Central memory CD4-positive, alpha-beta T cell (primary cell): ENCODE measurements around the gene MAPK1IP1L.

Source experiments
- DNase-seq: peaks from one replicate; pipeline ENCODE4 v3.0.0; 2022

Gene MAPK1IP1L

DNA sequence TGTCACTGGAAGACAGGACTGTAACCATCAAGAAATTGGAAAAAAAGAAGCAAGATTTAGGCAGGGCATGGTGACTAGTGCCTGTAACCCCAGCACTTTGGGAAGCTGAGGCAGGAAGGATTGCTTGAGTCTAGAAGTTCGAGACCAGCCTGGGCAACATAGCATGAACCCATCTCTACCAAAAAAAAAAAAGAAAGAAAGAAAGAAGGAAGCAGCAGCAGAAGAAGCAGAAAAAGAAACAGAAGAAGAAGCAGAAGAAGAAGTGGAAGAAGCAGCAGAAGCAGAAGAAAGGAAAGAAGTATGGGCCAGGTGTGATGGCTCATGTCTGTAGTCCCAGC lies 47.1 kb downstream of the MAPK1IP1L start:
- no peak for DNase-seq

DNA sequence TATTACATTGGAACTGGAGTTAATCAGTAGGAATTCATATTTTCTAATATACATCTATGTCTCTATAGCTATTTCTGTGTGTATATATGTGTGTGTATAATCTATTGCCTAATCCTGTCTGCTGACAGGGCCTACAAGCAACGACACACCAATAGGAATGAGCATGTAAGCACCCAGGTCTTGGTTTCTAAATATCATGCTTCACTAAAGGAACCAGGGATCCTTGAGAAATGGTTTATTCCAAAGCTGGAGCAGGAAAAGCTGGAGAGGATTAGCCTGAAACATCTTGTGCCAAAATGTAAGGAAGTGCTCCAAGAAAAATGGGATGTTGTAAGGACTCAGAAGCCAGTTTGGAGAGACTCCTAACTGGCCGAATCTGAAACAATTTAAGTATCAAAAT lies 48.3 kb downstream of the MAPK1IP1L start:
- DNase-seq, result no peak

DNA sequence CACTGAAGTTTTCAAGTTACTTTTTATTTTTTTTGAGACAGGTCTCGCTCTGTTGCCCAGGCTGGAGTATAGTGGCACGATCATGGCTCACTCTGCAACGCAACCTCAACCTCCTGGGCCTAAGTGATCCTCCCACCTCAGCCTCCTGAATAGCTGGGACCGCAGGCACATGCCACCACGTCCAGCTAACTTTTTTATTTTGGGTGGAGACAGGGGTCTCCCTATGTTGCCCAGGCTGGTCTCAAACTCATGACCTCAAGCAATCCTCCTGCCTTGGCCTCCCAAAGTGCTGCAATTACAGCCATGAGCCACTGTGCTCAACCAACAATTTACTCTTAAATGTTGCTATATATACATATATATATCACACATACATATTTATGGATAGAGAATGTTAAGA lies 50.3 kb downstream of the MAPK1IP1L start:
- no peak for DNase-seq

DNA sequence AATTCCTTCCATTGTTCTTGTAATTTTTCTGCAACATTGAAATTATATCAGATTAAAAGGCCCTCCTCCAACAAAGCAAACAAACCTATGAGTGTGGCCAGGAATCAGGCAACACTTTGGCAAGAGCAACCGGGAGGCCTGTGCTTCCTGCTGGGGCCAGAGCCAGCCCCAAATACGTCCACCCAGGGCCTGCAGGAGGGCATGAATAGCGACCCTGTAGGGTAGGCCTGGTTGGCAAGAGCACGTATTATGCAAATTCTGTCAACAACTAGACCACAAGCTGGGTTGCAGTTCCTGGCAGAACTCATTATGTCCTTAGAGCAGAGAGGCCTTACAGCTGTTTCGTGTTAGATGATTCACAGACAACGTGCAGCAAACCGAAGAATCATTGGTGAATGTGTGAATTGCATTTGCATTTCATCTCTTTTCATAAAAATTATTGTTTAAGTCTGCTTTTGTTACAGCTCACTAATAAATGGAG lies 50.7 kb downstream of the MAPK1IP1L start:
- DNase-seq, result peak; percentile 56

DNA sequence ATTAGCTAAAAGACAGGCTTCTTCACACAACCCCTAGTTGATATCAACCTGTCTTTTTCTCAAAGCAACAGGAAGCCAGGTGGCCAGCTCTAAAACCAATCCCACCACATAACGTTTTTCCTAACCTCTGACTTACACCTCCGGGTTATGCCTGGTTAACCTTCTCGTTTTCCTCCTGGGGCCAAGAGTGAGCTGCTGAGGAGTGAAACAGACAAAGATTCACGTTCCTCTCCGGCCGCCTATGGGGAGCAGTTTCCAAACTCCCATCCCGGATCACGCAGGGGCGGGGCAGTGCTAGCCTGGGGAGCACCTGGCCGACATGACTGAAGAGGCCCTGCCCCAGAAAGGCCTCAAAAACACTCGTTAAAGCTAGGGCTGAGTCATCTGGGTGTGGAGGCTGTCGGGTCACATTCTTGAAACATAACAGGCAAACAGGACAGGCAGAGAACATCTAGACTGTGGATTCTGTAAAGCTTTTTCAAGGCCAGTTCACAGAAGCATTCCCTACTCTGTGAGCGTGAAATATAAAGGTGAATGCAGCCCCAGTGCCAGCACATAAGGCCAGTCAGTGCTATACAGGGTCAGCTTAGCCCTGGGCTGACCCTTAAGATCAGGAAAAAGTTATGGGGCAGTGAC lies 51.7 kb downstream of the MAPK1IP1L start:
- peak; percentile 62 for DNase-seq

DNA sequence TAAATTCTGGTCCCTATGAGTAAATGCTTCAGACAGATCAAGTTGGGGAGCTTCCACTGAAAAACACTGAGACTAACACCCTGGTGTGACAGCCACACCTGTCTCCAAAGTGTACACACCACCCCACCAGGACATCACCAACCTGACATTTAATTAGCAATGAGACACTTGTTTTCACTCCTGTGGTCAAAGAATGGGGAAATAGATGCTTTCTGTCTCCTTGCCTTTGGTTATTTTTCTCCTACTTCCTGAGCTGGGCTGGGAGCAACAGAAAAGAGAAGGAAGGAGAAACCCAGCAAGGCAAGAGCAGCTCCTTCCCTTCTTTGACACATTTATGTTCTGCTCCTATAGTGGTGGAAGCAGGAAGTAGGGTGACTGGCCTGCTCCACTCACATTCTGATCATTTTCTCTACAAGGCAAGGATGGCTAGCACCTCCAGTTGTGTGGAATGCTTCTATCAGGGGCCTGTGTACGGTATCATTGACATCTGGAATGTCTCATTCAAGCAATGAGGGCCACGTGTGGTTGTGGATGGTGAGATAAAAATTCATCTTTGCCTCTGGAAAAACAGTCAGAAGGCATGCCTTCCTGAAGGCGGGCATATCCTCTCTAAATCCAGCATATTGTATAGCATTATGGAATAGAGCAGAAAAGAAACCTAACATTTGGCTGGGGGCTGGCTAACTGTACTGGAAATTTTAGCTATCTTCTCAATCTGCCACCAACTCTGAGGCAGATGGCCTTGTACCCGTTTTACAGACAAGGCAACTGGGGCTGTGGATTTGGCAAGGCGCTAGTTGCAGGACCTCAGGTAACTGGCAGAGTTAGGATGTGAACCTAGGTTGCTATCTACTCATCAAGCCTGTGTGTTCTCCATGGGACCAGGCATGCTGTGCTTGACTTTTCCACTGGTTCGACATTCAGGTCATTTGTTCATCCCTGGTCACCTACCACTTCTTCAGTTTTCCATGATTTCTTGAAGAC lies 52.8 kb downstream of the MAPK1IP1L start:
- DNase-seq, result no peak

DNA sequence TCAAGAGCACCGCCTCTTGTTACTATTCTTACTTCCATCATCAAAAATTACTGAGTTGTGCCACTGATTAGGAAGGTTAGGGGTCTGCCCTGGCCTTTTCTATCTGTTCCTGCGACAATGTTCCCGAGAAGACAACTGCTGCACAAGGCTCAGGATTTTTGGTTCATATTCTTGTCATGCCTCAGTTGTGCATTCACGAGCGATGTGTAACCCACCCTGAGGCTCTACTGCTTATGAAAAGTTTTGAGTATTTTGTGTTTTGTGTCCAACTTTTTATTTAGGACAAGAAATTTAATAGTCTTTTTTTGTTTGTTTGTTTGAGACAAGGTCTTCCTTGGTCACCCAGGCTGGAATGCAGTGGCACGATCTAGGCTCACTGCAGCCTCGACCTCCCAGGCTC lies 54.5 kb downstream of the MAPK1IP1L start:
- no peak for DNase-seq

DNA sequence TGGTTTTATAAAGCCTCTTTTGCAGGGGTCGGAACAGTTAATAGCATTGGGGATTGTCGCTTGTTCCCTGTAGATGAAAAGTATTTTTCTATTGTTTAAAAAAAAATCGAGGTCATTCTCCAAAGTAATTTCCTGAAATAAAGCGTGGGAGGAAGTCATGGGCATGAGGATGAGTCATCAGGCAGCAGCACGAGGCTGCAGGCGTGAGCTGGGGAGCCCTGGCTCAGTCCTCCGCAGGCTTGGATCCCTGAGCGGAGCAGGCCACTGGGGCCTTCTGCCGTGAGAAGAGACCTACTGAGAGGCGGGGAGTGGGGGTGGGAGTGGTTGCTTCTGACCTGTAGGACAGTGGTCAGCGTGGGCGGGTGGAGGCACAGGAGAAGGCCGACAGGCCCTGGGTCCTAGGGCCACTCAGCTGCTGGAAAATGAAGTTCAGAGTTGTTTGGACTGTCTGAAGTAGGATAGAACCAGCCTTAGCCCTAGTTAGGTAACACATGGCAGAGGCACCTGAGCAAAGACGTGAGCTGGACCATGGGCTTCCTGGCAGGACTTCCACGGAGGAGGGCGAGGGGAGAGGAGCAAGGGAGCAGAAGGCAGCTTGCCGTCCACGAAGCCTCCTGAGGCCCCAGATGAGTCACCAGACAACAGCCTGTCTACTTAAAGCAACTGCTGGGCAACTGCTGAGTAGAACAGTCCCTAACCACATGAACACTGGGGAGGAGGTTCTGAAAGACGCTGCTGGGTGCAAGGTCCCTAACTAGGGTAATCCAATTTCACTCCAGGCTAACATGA lies 56.5 kb downstream of the MAPK1IP1L start:
- peak; percentile 19 for DNase-seq

DNA sequence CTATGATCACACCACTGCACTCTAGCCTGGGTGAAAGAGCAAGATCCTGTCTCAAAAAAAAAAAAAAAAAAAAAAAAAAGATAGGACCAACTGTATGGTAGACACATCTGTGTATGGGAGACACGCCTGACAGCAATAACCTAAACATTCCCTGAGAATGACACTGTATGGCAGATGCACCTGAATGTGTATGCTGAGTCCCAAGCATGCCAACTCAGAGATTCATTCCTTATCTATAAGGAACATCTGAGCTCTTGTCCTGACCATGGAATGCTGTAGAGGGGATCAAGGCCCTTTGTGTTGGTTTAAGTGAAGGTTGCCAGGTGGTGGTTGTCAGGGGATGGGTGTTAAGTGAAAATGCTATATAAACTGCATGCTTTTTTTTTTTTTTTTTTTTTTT lies 58.4 kb downstream of the MAPK1IP1L start:
- no peak for DNase-seq

DNA sequence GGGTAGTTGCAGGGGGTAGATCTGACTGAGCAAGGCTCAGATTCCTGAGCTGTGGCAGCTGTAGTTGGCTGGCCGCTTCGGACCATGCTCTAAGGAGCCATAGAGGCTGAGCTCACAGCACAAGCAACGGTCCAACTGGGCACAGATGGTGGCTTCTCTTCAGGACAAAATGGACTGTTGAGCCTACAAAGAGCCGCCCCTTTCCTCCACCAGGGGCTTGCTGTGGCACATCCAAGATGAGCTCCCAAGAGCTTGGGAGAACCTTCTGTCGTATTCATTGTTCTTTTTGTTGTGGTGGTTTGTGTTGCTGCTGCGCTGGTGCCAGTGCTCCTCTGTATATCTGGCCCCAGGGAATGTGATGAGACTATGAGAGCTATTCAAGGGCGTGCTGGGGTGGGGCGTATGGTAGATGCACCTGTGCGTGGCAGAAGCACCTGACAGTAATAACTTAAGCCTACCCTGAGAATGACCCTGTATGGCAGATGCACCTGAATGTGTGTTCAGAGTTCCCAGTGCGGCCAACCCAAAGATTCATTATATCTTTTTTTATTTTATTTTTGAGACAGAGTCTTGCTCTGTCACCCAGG lies 59.8 kb downstream of the MAPK1IP1L start:
- no peak for DNase-seq

DNA sequence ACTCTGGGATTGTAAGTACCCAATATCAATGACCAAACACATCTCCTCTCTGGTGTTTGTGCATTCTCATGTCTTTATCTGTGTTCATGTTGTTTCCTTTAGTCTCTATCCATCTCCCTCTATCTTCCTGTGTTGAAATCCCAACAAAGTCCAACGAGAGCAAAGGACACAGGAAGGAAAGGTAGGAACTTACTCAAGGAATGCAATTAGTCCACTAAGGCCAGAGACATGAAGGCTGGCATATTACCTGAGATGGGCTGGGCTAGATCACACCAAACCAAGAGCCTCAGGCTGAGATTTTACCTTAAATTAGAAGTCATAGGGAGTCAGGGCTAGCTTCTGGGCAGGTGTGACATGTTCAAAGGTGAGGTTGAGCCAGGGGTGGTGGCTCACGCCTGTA lies 63.3 kb downstream of the MAPK1IP1L start:
- DNase-seq, result no peak

DNA sequence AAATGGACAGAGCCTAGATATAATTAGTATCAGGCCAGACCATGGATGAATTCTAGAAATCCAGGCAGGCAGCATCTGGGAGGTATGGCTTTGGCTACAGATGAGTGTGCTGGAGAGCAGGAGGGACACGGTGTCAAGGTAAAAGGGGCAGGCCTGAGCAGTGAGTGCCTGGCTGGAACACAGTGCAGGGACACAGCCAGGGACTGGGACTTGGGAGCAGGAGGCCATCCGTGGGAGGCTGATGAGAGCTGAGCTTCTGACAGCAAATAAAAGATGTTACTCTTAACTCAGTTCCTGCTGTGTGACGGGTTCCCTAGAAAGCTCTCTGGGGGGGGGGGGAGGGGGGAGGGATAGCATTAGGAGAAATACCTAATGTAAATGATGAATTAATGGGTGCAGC lies 64.0 kb downstream of the MAPK1IP1L start:
- no peak for DNase-seq

DNA sequence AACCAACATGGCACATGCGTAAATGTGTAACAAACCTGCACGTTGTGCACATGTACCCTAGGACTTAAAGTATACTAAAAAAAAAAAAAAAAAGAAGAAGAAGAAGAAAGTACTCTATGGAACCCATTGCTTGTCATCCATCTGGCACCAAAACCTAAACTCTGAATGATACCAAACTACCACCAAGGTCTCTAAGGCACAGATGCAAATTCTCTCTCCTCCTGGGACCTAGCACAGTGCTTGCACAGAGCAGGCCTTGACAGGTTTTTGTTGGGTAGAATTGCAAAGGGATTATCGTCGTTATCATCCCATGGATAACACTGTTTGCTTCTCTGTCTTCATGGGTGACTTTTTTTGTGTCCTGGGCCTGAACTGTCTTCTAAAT lies 64.4 kb downstream of the MAPK1IP1L start:
- no peak for DNase-seq

DNA sequence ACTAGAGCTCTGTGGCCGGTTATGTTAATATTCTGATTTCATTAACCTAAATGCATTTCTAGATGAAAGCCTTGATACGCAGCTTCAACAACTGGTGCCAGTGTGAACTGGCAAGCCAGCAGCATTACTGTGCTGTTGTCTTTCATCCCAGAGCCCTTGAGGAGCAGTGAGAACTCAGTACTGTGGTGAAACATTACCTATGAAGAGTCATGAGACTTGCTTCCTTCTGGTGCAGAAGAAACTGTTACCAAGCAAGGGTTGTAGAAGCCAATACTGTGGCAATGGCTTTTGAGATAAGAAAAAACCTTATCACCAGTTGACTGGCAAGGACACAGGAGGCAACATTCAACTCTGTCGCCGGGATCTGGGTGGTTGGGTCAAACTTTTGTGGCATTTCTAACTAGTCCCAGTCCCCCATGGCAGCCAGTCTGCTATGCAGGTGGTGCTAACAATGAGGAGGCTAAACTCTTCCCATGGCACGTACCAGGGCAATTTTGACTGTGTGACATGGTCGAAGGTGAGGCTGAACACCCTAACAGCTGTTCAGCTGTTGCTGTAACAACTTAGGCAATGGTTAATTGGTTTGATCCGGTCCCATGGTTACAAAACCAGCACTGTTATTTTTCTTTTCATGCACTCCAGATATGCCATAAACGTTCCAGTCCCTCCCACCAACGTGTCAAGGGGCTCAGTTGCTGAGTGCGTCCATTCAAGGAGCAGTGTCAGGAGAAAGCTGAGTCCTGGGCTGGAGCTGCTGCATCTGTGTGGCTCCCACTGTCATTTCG lies 65.0 kb downstream of the MAPK1IP1L start:
- no peak for DNase-seq

DNA sequence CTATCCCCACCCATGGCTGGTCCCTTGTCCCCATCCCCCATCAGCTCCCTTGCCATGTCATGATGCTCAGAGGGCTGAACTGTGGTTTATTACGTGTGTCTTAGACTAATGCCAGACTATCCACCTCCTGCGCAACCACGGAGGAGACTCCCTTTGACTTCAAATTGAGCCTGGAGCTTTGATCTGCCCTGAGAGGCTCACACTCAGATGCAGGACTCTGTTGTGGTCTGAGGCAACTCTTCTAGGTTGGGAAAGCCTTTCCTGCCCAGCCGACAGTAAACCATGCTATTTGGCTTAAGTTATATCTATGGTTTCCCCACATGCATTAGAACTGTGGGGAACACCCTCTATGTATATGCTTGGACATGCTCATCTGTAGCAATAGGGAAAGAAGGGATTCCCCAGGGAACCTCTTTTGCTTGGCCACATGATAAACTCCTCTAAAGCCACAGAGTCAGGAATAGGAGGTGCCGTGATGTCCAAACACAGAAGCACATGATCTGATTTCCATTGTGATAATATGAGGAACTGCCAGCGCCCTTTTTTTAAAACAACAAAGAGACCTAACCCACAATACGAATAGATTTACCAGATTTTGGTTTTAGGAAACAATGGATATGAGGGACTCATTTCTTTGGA lies 66.5 kb downstream of the MAPK1IP1L start:
- DNase-seq, result no peak

DNA sequence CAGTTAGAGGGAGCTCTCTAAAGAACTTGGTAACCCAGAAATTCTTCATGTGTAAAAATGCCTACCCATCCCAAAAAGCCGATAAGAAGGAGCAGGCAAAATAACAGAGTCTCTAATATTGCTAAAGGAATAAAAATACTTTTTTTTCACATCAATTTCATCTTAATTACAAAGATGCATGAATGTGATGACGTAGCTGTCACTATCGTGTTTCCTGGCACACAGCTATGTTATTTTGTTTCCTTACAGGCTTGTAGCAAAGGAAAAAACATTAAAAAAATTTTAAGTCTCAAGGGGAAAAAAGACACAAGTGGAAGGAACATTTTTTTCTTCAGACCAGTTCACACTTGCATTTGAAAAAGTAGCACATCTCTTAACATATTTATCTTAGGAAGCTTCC lies 67.3 kb downstream of the MAPK1IP1L start:
- no peak for DNase-seq
